IPS DF 4.7 (cell line): ENCODE results near the gene RUSC2.
"Not testable (repeated sequence)": the region's sequence is repeated elsewhere in the genome, so short reads cannot be mapped to it uniquely, and the experiment has no call there.

Source experiments
- DNase-seq: peaks from one replicate; pipeline ENCODE4 v3.0.0-alpha.2; 2013; ENCODE audit warnings: low spot score; ENCODE audit errors: extremely low read depth

The RUSC2 gene

GRCh38 chr9:35489313-35490154 lies at the start of gene RUSC2:
TSS of gene RUSC2 (plus strand) at chr9:35490111. CDS start at chr9:35546522, 56,411 bp downstream.
- DNase-seq: peak; percentile 41

- DNase-seq: no peak
Observed at GRCh38 chr9:35446012-35446411, 43.9 kb upstream of the RUSC2 start.

GRCh38 chr9:35448496-35448895 lies 41.4 kb upstream of the RUSC2 start:
- DNase-seq: no peak

- DNase-seq: no peak
Observed at GRCh38 chr9:35452481-35452880, 37.4 kb upstream of the RUSC2 start.

GRCh38 chr9:35453786-35454185 lies 36.1 kb upstream of the RUSC2 start:
- DNase-seq: no peak

- no peak for DNase-seq
Observed at GRCh38 chr9:35464141-35465025, 25.5 kb upstream of the RUSC2 start.

- no peak for DNase-seq
Observed at GRCh38 chr9:35470340-35470739, 19.6 kb upstream of the RUSC2 start.

GRCh38 chr9:35470894-35471293 lies 19.0 kb upstream of the RUSC2 start:
- no peak for DNase-seq

- no peak for DNase-seq
Observed at GRCh38 chr9:35476596-35476995, 13.3 kb upstream of the RUSC2 start.

- not testable (repeated sequence) for DNase-seq
Observed at GRCh38 chr9:35477211-35477855, 12.6 kb upstream of the RUSC2 start.

GRCh38 chr9:35478871-35479270 lies 11.0 kb upstream of the RUSC2 start:
- no peak for DNase-seq

GRCh38 chr9:35481347-35481975 lies 8.4 kb upstream of the RUSC2 start:
- DNase-seq: no peak

- DNase-seq: no peak
Observed at GRCh38 chr9:35482071-35482470, 7.8 kb upstream of the RUSC2 start.

GRCh38 chr9:35484406-35484805 lies 5.5 kb upstream of the RUSC2 start:
- DNase-seq: no peak

- DNase-seq: no peak
Observed at GRCh38 chr9:35487081-35487480, 2.8 kb upstream of the RUSC2 start.

GRCh38 chr9:35488021-35488420 lies 1.9 kb upstream of the RUSC2 start:
- no peak for DNase-seq

GRCh38 chr9:35488566-35489312 lies 1.2 kb upstream of the RUSC2 start:
- no peak for DNase-seq

GRCh38 chr9:35490155-35490909 lies 421 bp downstream of the RUSC2 start:
- no peak for DNase-seq

- no peak for DNase-seq
Observed at GRCh38 chr9:35490910-35491465, 1.1 kb downstream of the RUSC2 start.

GRCh38 chr9:35493119-35493518 lies 3.2 kb downstream of the RUSC2 start:
- DNase-seq: not testable (repeated sequence)
